HG03139 (cell line): ENCODE measurements around the gene VDR.

Source experiments
- ATAC-seq: cut with Tn5 transposase; IDR thresholded peaks from one replicate; pipeline ENCODE4 v1.9.1; 2021; ENCODE audit not compliant: unreplicated experiment

Gene VDR

GRCh38 chr12:47931187-47931586 is 26.4 kb upstream of the VDR start:
- no peak for ATAC-seq

- ATAC-seq, result no peak
Measured at GRCh38 chr12:47930634-47931033, 25.8 kb upstream of the VDR start.

GRCh38 chr12:47927346-47927745 is 22.6 kb upstream of the VDR start:
- ATAC-seq, result no peak

- no peak for ATAC-seq
Measured at GRCh38 chr12:47921907-47922306, 17.1 kb upstream of the VDR start.

GRCh38 chr12:47920913-47921312 is 16.1 kb upstream of the VDR start:
- ATAC-seq, result no peak

GRCh38 chr12:47913081-47913480 is 8.3 kb upstream of the VDR start:
- ATAC-seq, result no peak

- ATAC-seq, result no peak
Measured at GRCh38 chr12:47912556-47912955, 7.8 kb upstream of the VDR start.

GRCh38 chr12:47910981-47911380 is 6.2 kb upstream of the VDR start:
- ATAC-seq, result no peak

GRCh38 chr12:47910486-47910885 is 5.7 kb upstream of the VDR start:
- no peak for ATAC-seq

- no peak for ATAC-seq
Measured at GRCh38 chr12:47909839-47910465, 5.2 kb upstream of the VDR start.

GRCh38 chr12:47908738-47909137 is 3.9 kb upstream of the VDR start:
- no peak for ATAC-seq

- no peak for ATAC-seq
Measured at GRCh38 chr12:47907851-47908454, 3.2 kb upstream of the VDR start.

- no peak for ATAC-seq
Measured at GRCh38 chr12:47903927-47904712, 674 bp downstream of the VDR start.

- no peak for ATAC-seq
Measured at GRCh38 chr12:47903151-47903611, 1.6 kb downstream of the VDR start.

- no peak for ATAC-seq
Measured at GRCh38 chr12:47902131-47902639, 2.6 kb downstream of the VDR start.

- ATAC-seq, result no peak
Measured at GRCh38 chr12:47901718-47902093, 3.1 kb downstream of the VDR start.

GRCh38 chr12:47901063-47901717 is 3.6 kb downstream of the VDR start:
- ATAC-seq, result no peak

GRCh38 chr12:47900131-47901062 is 4.4 kb downstream of the VDR start:
- no peak for ATAC-seq

GRCh38 chr12:47899466-47899865 is 5.3 kb downstream of the VDR start:
- no peak for ATAC-seq

- no peak for ATAC-seq
Measured at GRCh38 chr12:47896633-47897032, 8.2 kb downstream of the VDR start.
